HepG2 (cell line): ENCODE results near the gene DLG1. TPM values are rescaled to one million over a fixed set of nuclear protein-coding genes. Genes with fewer than 3 reads are reported as not detected.
A peak's percentile ranks its signal among the peaks of the same experiment; 100 is the strongest.
"Not testable (repeated sequence)": the region's sequence is repeated elsewhere in the genome, so short reads cannot be mapped to it uniquely, and the experiment has no call there.

Source experiments
- ATAC-seq: fragments of 200-7000 bp; cut with Tn5 transposase; 3 replicates; pipeline ENCODE4 v1.9.1; 2020; ENCODE audit warnings: mild to moderate bottlenecking, moderate library complexity
- BruUV-seq: library from RNA; stranded (reverse); fragments of 400-500 nt; replicated peaks from 2 replicates; lab custom pipeline; 2021; lab: Mats Ljungman, UMichigan
- CTCF ChIA-PET: fragments of 300-600 bp; formaldehyde crosslinking; extraction: SDS; loops from one replicate; lab custom pipeline; 2021; ENCODE audit warnings: low total read pairs, inconsistent platforms, low intra/inter-chr PET ratio; lab: Yijun Ruan, JAX
- POLR2A ChIA-PET: fragments of 350-600 bp; sonication (Branson Sonifier 250); formaldehyde crosslinking; loops from one replicate; lab custom pipeline; 2020; ENCODE audit warnings: antibody characterized with exemption, inconsistent platforms; lab: Yijun Ruan, JAX
- DNase-seq: peaks from one replicate; pipeline ENCODE4 v3.0.0-alpha.2; 2015; ENCODE audit warnings: low spot score
- FAIRE-seq: peaks from 3 replicates; lab custom pipeline; 2011; peaks lifted over from hg19 to GRCh38; lab: Jason Lieb, UNC
- H2AFZ ChIP-seq: one replicate; pipeline ENCODE4 v1.6.1; 2011; ENCODE audit warnings: low read length, inconsistent platforms
- H3K27ac ChIP-seq: fragments of 300-600 bp; 3 replicates; pipeline ENCODE4 v1.8.0; 2011; ENCODE audit warnings: mixed run types, mild to moderate bottlenecking, mixed read lengths, low read length, inconsistent platforms; ENCODE audit not compliant: insufficient read depth; ENCODE audit errors: extremely low read length
- H3K27me3 ChIP-seq, 2 experiments: fragments of 200-600 bp in 1 of 2; 2 replicates in 1 of 2; 3 replicates in 1 of 2; pipeline versions ENCODE4 v1.6.0 to v1.8.0; 2011; ENCODE audit warnings: low read length in 2 of 2, mild to moderate bottlenecking in 2 of 2, moderate library complexity in 2 of 2, inconsistent platforms in 1 of 2; ENCODE audit not compliant: insufficient read depth in 2 of 2, control insufficient read depth in 1 of 2
- H3K36me3 ChIP-seq, 2 experiments: fragments of 200-600 bp in 1 of 2; replicated peaks in 1 of 2; 2 replicates in 1 of 2; 3 replicates in 1 of 2; pipeline versions ENCODE4 v1.5.1 to v1.8.0; 2011; ENCODE audit warnings: low read length in 2 of 2, inconsistent platforms in 1 of 2; ENCODE audit not compliant: insufficient read depth in 2 of 2, control insufficient read depth in 1 of 2
- H3K4me1 ChIP-seq: 2 replicates; pipeline ENCODE4 v1.5.1; 2012; ENCODE audit warnings: low read length, inconsistent platforms; ENCODE audit not compliant: insufficient read depth
- H3K4me2 ChIP-seq: 2 replicates; pipeline ENCODE4 v1.6.0; 2011; ENCODE audit warnings: low read depth, low read length, inconsistent platforms
- H3K4me3 ChIP-seq, 3 experiments: fragments of 200-600 bp in 1 of 3; sonication (generic), shearing (Covaris generic) in 1 of 3; replicated peaks in 1 of 3; 2 replicates each; pipeline ENCODE4 v1.5.1; 2011 to 2016; ENCODE audit warnings: low read length in 3 of 3, inconsistent platforms in 2 of 3, low read depth in 2 of 3, mild to moderate bottlenecking in 2 of 3, control low read depth in 1 of 3, mixed read lengths in 1 of 3; ENCODE audit not compliant: insufficient read depth in 1 of 3
- H3K79me2 ChIP-seq: one replicate; pipeline ENCODE4 v1.6.1; 2011; ENCODE audit warnings: low read length, inconsistent platforms; ENCODE audit not compliant: insufficient read depth
- H3K9ac ChIP-seq: 2 replicates; pipeline ENCODE4 v1.6.0; 2011; ENCODE audit warnings: mild to moderate bottlenecking, low read depth, low read length, inconsistent platforms; ENCODE audit not compliant: insufficient read depth
- H3K9me3 ChIP-seq: 2 replicates; pipeline ENCODE4 v1.5.1; 2012; ENCODE audit warnings: mild to moderate bottlenecking, low read length
- H4K20me1 ChIP-seq: 2 replicates; pipeline ENCODE4 v1.6.0; 2011; ENCODE audit warnings: inconsistent platforms, mild to moderate bottlenecking, low read length, moderate library complexity; ENCODE audit not compliant: insufficient read depth
- CREB1 ChIP-seq, 2 experiments: fragments of 450-650 bp in 1 of 2; IDR thresholded peaks; 2 replicates each; pipeline ENCODE4 v1.6.1; 2016 to 2017; ENCODE audit warnings: control low read depth in 1 of 2, mild to moderate bottlenecking in 1 of 2, missing compliant biosample characterization in 1 of 2, missing genetic modification characterization in 1 of 2
- KLF16 ChIP-seq, 2 experiments: sonication (generic) in 1 of 2; formaldehyde crosslinking in 1 of 2; IDR thresholded peaks; 2 replicates each; pipeline versions ENCODE4 v1.6.1 to v1.8.0; 2016 to 2023; ENCODE audit warnings: missing genetic modification reagents in 2 of 2, missing compliant biosample characterization in 1 of 2
- PHB2 ChIP-seq: fragments of 450-650 bp; IDR thresholded peaks from 2 replicates; pipeline ENCODE4 v1.6.1; 2018; ENCODE audit not compliant: partially characterized antibody
- WGBS: methylation state at CpG from one replicate; pipeline ENCODE4 v1.1.6; 2017; ENCODE audit warnings: low lambda C conversion rate; 5-methylcytosine and 5-hydroxymethylcytosine counted together
- in situ Hi-C: cut with HindIII; loops from 2 replicates; pipeline ENCODE4 v1.10.0; 2017; ENCODE audit warnings: low pct_unique_long_range_greater_than_20kb; ENCODE audit not compliant: extremely low pct_ligation_motif_present
- intact Hi-C: fragments of 100-400 bp; cut with micrococcal nuclease; formaldehyde crosslinking; loops from one replicate; pipeline ENCODE4 v1.10.0; 2022; ENCODE audit not compliant: unreplicated experiment
- polyA plus RNA-seq, 8 experiments: library from polyadenylated mRNA; depleted of rRNA in 3 of 8; stranded (reverse) in 7 of 8; unstranded in 1 of 8; fragments of >200 nt; fragmentation: Illumina TruSeq in 4 of 8; extraction: Trizol in 4 of 8; gene quantifications; 2 replicates each; pipeline versions ENCODE4 v1.2.1 to v1.2.3, GENCODE V29; 2011 to 2016; ENCODE audit warnings: low read depth in 4 of 8, missing spikeins in 1 of 8, mixed read lengths in 1 of 8; ENCODE audit not compliant: insufficient read depth in 1 of 8
- total RNA-seq, 5 experiments: library from RNA; depleted of rRNA; stranded (reverse); fragments of >200 nt; fragmentation: Illumina TruSeq; extraction: Trizol; gene quantifications; 2 replicates each; pipeline ENCODE4 v1.2.3, GENCODE V29; 2016; ENCODE audit warnings: low read depth in 1 of 5
- TF ChIP-seq, protein P1 (sequence below): IDR thresholded peaks from 2 replicates; pipeline ENCODE4 v1.6.1; 2016; ENCODE audit warnings: low read depth, missing genetic modification reagents, missing compliant biosample characterization
- TF ChIP-seq, protein P2 (sequence below), 2 experiments: sonication (generic) in 1 of 2; formaldehyde crosslinking in 1 of 2; IDR thresholded peaks; 2 replicates each; pipeline versions ENCODE4 v1.5.1 to v1.6.1; 2011 to 2020; ENCODE audit warnings: borderline replicate concordance in 1 of 2, low read depth in 1 of 2, low read length in 1 of 2, mild to moderate bottlenecking in 1 of 2, missing genetic modification reagents in 1 of 2, moderate library complexity in 1 of 2

Gene DLG1
- total and polyA plus RNA-seq, 2 of the 13 experiments (the other 11 are each of a cell fraction or from before 2014, with no cell fraction given) = 30.5 to 104 TPM

DNA sequence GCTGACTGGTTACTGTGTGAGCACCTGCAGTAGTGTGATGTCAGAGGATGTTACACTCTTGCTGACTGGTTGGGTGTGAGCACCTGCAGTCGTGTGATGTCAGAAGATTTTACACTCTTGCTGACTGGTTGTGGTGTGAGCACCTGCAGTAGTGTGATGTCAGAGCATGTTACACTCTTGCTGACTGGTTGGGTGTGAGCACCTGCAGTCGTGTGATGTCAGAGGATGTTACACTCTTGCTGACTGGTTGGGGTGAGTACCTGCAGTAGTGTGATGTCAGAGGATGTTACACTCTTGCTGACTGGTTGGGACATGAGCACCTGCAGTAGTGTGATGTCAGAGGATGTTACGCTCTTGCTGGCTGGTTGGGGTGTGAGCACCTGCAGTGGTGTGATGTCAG is 264.6 kb downstream of the DLG1 start:
- intact Hi-C loops; BruUV-seq; POLR2A ChIA-PET; DNase-seq; H3K27me3 ChIP-seq; H4K20me1 ChIP-seq; H3K36me3 ChIP-seq; H3K79me2 ChIP-seq; H3K27ac ChIP-seq; H3K9me3 ChIP-seq; H2AFZ ChIP-seq; FAIRE-seq; ATAC-seq; TF ChIP-seq CREB1 (CRISPR knock-in tag; IDR thresholded peaks at IDR 0.05): not testable (repeated sequence)
- 22% methylated on average over 2 of the region's 3 CpGs for WGBS
- H3K4me1 ChIP-seq = peaks cover 30% of the 10 kb centered on the region
- in situ Hi-C loops = loop anchor here (5.0 kb wide), 1 partner anchor 56 kb away; no protein-coding TSS in a partner anchor
- TF ChIP-seq CREB1 (IDR thresholded peaks at IDR 0.05) = peak; percentile 61
- TF ChIP-seq, all 625 proteins: peak for 1; not testable (repeated sequence) for 624
- H3K9ac ChIP-seq, CTCF ChIA-PET, H3K4me2 ChIP-seq, H3K4me3 ChIP-seq: not testable (repeated sequence)

DNA sequence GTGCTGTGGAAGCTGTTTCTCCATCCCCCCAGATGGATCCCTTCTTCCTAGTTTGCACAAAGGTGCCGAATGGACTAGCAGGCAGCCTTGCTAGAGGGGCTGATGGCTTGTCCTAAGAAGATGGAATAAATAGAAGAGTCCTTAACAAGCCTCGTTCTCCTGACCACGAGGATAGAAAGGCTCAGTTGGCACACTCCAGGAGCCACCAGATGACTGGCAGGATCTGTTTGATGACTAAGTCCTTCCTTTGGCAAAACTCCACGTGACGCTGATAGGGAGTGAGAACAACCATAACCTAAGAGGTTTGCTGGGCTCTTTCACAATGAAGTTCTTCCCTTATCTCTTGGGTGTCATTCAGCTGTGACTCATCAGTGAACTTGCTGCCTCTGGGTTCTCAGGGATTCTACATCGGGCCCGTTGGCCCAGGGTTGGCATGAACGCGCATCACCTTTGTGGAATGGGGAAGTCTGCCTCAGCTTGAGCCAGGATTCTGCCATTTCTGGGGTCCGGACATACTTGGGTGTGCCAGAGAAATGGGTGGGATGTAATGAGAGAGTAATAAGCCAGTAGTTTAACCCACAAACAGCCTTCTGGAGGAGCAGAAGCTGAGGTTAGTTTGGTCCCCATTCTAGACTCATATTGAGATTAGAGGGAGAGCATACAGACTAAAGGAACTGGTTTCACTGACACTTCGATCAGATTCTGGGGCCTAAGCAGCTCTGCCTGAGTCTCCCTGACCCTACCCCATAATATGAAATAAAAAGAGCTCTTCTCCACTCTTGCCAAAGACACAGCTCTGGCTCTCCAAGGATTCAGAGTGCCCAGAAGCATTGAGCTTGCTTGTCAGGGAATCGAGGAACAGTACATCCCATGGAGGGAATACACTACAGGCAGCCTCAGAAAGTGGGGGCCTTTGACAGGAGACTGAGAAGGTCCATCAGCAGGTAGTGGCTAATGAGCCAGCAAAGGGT is 266.8 kb downstream of the DLG1 start:
- H2AFZ ChIP-seq = no peak overlapping the region
- H3K27me3 ChIP-seq = 0 out of 5 replicates have a peak, but pooled peaks cover 0 to 7% of the 10 kb centered on the region in 2 experiments
- H3K36me3 ChIP-seq = no peaks in the 10 kb centered on the region
- intact Hi-C loops = no loop called here
- WGBS = 6% methylated on average over 12 of the region's 12 CpGs
- H3K9ac ChIP-seq = 0 out of 2 replicates have a peak overlapping the region, but pooled peaks have one; percentile 5
- H3K9me3 ChIP-seq = no peaks in the 10 kb centered on the region
- in situ Hi-C loops = loop anchor here (5.0 kb wide), 1 partner anchor 54 kb away; no protein-coding TSS in a partner anchor
- CTCF ChIA-PET = interaction anchor here (1.6 kb wide), 1 partner anchor 53 kb away, joined by 4 read pairs; no protein-coding TSS in a partner anchor
- no peaks in the 10 kb centered on the region for H4K20me1 ChIP-seq
- FAIRE-seq = peak; percentile 65
- H3K79me2 ChIP-seq = no peaks in the 10 kb centered on the region
- H3K4me3 ChIP-seq = no peak overlapping the region
- no peak overlapping the region for H3K27ac ChIP-seq
- no TSS peak for BruUV-seq
- peak overlapping the region; percentile 47 for H3K4me2 ChIP-seq
- H3K4me1 ChIP-seq = peaks cover 39% of the 10 kb centered on the region
- POLR2A ChIA-PET = interaction anchor here (1.4 kb wide), 1 partner anchor 42 kb away, joined by 6 read pairs; no protein-coding TSS in a partner anchor
- peak; percentile 96 for DNase-seq
- ATAC-seq = peak; percentile 58
- no peak for TF ChIP-seq KLF16 (CRISPR knock-in tag; IDR thresholded peaks at IDR 0.05)
- TF ChIP-seq, protein P1, sequence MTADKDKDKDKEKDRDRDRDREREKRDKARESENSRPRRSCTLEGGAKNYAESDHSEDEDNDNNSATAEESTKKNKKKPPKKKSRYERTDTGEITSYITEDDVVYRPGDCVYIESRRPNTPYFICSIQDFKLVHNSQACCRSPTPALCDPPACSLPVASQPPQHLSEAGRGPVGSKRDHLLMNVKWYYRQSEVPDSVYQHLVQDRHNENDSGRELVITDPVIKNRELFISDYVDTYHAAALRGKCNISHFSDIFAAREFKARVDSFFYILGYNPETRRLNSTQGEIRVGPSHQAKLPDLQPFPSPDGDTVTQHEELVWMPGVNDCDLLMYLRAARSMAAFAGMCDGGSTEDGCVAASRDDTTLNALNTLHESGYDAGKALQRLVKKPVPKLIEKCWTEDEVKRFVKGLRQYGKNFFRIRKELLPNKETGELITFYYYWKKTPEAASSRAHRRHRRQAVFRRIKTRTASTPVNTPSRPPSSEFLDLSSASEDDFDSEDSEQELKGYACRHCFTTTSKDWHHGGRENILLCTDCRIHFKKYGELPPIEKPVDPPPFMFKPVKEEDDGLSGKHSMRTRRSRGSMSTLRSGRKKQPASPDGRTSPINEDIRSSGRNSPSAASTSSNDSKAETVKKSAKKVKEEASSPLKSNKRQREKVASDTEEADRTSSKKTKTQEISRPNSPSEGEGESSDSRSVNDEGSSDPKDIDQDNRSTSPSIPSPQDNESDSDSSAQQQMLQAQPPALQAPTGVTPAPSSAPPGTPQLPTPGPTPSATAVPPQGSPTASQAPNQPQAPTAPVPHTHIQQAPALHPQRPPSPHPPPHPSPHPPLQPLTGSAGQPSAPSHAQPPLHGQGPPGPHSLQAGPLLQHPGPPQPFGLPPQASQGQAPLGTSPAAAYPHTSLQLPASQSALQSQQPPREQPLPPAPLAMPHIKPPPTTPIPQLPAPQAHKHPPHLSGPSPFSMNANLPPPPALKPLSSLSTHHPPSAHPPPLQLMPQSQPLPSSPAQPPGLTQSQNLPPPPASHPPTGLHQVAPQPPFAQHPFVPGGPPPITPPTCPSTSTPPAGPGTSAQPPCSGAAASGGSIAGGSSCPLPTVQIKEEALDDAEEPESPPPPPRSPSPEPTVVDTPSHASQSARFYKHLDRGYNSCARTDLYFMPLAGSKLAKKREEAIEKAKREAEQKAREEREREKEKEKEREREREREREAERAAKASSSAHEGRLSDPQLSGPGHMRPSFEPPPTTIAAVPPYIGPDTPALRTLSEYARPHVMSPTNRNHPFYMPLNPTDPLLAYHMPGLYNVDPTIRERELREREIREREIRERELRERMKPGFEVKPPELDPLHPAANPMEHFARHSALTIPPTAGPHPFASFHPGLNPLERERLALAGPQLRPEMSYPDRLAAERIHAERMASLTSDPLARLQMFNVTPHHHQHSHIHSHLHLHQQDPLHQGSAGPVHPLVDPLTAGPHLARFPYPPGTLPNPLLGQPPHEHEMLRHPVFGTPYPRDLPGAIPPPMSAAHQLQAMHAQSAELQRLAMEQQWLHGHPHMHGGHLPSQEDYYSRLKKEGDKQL (CRISPR knock-in tag) = 0 out of 2 replicates have a peak, but pooled peaks have one; percentile 43
- TF ChIP-seq, protein P2, sequence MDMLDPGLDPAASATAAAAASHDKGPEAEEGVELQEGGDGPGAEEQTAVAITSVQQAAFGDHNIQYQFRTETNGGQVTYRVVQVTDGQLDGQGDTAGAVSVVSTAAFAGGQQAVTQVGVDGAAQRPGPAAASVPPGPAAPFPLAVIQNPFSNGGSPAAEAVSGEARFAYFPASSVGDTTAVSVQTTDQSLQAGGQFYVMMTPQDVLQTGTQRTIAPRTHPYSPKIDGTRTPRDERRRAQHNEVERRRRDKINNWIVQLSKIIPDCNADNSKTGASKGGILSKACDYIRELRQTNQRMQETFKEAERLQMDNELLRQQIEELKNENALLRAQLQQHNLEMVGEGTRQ (IDR thresholded peaks at IDR 0.05; ENCODE audit: low read depth, low read length) = peak; percentile 85
- TF ChIP-seq, protein P2 (CRISPR knock-in tag; IDR thresholded peaks at IDR 0.05; ENCODE audit: borderline replicate concordance) = peak; percentile 66; the same call in 1 of the 2 replicates
- TF ChIP-seq PHB2 = no peak
